22Rv1 (cell line): ENCODE results near the gene UQCRC1.

ENCODE experiments used
- H3K27ac ChIP-seq: fragments of 450-650 bp; 2 replicates; pipeline ENCODE4 v1.5.1; 2017
- CTCF ChIP-seq: fragments of 450-650 bp; IDR thresholded peaks from 2 replicates; pipeline ENCODE4 v1.5.1; 2017; ENCODE audit warnings: mild to moderate bottlenecking
- ZFX ChIP-seq: fragments of 450-650 bp; IDR thresholded peaks from 2 replicates; pipeline ENCODE4 v1.6.1; 2017; ENCODE audit warnings: antibody characterized with exemption, borderline replicate concordance

UQCRC1 gene

GRCh38 chr3:48591886-48592518, 17.4 kb downstream of the UQCRC1 start:
- no peak overlapping the region for H3K27ac ChIP-seq
- TF ChIP-seq CTCF (no peak), ZFX (no peak)

GRCh38 chr3:48591436-48591835, 18.0 kb downstream of the UQCRC1 start:
- no peak overlapping the region for H3K27ac ChIP-seq

GRCh38 chr3:48588230-48588629, 21.2 kb downstream of the UQCRC1 start:
- no peak overlapping the region for H3K27ac ChIP-seq
- TF ChIP-seq ZFX, result no peak
- TF ChIP-seq CTCF, result no peak

More at GRCh38 chr3:48591436-48591835, 18.0 kb downstream of the UQCRC1 start:
- TF ChIP-seq ZFX, result no peak
- TF ChIP-seq CTCF, result no peak

GRCh38 chr3:48587686-48588085, 21.8 kb downstream of the UQCRC1 start:
- no peak overlapping the region for H3K27ac ChIP-seq

GRCh38 chr3:48585411-48585810, 24.0 kb downstream of the UQCRC1 start:
- TF ChIP-seq ZFX (no peak), CTCF (no peak)

More at GRCh38 chr3:48587686-48588085, 21.8 kb downstream of the UQCRC1 start:
- TF ChIP-seq CTCF (no peak), ZFX (no peak)

GRCh38 chr3:48584836-48585235, 24.6 kb downstream of the UQCRC1 start:
- TF ChIP-seq CTCF, result no peak
- no peak for TF ChIP-seq ZFX
- no peak overlapping the region for H3K27ac ChIP-seq

More at GRCh38 chr3:48585411-48585810, 24.0 kb downstream of the UQCRC1 start:
- no peak overlapping the region for H3K27ac ChIP-seq

- H3K27ac ChIP-seq, result no peak overlapping the region
- TF ChIP-seq CTCF (no peak), ZFX (no peak)
Measured at GRCh38 chr3:48581621-48582481, 27.6 kb downstream of the UQCRC1 start.
